Glomerular endothelial cell (primary cell): ENCODE measurements around the gene SIAH3. TPM values are rescaled to one million over a fixed set of nuclear protein-coding genes. Genes with fewer than 3 reads are reported as not detected.

Experiments used
- DNase-seq: peaks from one replicate; pipeline ENCODE4 v3.0.0-alpha.2; 2011; ENCODE audit warnings: low read depth, low spot score; ENCODE audit errors: extremely low read depth
- total RNA-seq: library from RNA; depleted of rRNA; stranded (reverse); fragments of >200 nt; gene quantifications from 2 replicates; pipeline ENCODE4 v1.2.3, GENCODE V29; 2015

The SIAH3 gene
- total RNA-seq, 1 donor from 2014 or later: not detected

- no peak for DNase-seq
Observed at GRCh38 chr13:45863709-45864590, 12.4 kb upstream of the SIAH3 start.

- DNase-seq: no peak
Observed at GRCh38 chr13:45861322-45861721, 9.8 kb upstream of the SIAH3 start.

- no peak for DNase-seq
Observed at GRCh38 chr13:45860240-45860639, 8.7 kb upstream of the SIAH3 start.

- DNase-seq: no peak
Observed at GRCh38 chr13:45859705-45860104, 8.2 kb upstream of the SIAH3 start.

DNA sequence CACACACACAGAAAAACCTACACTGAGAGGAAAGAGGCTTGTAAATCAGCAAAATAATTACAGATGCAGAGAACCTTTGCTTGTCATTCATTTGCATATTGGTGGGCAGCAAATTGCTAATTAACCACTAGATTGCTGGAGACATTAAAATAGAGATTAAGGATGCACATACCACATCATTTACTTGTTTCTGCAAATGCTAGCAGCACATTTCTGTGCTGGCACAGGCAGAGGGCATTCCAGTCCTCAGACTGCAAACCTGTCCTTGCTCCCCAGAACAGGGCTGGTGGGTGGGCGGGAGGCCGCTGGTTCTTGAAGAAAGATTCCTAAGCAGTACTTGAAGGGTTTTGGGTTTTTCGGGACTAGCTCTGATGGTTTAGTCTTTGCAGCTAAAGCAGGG lies 941 bp upstream of the SIAH3 start:
- no peak for DNase-seq

GRCh38 chr13:45851956-45852355 lies 403 bp upstream of the SIAH3 start:
- no peak for DNase-seq

GRCh38 chr13:45850027-45850613 lies 1.4 kb downstream of the SIAH3 start:
- no peak for DNase-seq

DNA sequence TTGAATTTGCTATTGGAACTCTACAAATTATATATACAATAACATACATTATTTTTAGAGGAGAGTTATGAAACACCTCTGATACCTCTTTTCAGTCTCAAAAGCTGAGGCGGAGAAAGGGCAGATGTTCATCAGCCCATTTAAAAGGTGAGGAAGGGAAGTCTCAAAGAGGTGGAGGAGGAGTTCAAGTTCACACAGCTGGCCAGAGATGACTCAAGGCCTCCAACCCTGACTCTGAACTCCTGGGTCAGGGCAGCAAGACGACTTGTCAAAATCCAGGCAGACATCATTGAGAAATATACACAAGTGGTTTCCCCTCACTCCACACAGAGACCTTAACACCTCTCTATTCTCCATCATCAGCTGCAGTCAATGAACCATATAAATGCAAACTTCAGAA lies 2.1 kb downstream of the SIAH3 start:
- no peak for DNase-seq

GRCh38 chr13:45847554-45848224 lies 3.9 kb downstream of the SIAH3 start:
- DNase-seq: no peak

- no peak for DNase-seq
Observed at GRCh38 chr13:45846681-45847080, 4.9 kb downstream of the SIAH3 start.

DNA sequence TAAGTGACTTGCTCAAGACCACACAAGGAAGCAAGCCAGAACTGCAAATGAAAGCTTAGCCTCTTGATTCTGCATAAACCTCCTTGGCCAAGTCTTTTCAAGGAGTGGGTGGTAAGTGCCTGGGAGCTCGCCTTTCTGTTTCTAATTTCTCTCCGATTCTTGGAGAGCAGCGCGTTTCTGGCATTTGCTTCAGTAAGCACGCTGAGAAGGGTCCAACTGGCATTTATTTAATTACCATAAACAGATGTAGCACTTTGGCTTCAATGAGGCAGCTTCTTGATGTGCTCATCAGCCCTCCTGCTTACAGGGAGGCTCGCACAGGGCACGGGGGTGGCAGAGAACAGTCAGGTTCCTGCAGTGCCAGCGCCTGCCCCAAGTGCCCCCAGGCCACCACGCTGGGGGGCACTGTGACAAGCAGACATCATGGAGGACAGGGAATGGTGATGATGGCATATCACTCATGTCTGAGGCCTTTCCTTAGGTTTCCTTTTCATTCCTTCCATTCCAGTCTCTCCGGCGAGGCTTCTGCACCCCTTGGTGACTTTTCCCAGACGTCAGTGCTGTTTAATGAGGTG lies 13.3 kb downstream of the SIAH3 start:
- DNase-seq: no peak

DNA sequence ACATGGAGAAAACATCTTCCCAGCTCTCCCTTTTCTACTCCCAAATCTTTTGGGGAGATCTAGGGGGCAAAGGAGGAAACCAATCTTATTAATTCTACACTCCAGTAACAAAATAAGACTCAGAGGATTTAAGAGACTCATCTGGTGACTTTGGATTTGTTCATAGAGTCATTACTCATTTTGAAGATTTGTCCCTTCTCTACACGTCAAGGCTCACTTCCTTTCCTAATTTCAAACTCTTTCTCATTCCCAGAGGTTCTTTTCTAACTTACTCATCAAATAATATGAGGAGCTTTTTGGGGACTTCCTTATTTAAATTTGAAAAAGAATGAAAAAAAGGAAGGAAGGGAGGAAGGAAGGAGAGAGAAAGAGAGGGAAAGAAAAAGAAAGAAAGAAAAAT lies 14.4 kb downstream of the SIAH3 start:
- DNase-seq: no peak

DNA sequence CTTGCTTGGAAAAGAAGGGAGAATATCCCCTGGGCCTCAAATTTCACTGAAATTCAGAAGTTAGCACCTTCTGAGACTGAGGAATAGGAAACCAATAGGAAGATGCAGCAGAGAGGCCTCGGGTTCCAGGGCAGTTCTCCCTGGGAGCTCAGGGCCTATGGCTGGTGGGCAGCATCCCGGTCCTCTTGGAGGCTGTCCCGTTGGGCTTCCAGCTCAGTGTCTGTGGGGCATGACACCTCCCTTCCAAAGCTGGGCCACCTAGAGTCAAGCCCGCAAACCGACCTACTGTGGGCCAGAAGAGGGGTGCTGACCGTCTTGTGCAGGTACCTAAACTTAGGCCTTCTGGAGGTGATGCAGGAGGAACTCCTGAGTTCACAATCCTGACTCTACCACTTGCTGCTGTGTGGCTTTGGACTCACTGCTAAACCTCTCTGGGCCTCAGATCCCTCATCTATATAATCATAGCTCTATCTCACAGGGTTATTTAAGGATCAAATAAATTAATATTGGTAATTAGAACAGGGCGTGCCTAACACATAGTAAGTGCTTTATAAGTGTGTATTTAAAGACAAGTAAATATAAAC lies 17.1 kb downstream of the SIAH3 start:
- DNase-seq: no peak

DNA sequence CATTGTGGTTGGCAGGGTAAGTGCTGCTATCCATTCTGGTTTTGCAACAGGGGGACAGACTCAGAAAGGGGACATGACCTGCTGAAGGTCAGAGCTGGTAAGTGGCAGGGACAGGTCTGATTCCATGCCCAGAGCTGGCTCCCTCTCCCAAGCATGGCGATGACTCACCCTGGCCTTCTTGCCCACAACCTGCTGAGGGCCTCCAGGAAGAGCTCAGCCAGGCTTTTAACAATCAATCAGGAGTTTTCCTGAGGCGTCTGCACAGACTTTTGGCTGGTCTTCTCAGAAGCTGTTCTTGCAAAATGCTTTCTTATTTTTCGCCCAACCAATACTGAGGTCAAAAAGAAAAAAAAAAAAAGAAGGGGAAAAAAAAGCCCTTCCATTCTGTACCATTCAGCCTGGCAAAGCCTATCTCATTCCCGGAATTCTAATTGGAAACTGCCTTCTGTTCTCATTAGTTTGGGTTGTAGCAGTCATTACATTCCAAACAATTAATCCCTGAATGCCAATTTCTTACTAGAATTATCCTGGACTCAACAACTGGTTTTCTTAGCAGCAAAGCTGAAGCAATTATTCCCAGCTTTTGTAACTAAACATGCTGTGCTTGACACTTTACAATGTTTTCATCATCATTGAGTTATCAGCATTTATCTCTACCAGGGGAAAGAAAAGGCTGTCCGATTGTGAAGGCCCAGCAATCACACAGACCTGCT lies 17.7 kb downstream of the SIAH3 start:
- DNase-seq: no peak

- DNase-seq: no peak
Observed at GRCh38 chr13:45833242-45833641, 18.3 kb downstream of the SIAH3 start.

DNA sequence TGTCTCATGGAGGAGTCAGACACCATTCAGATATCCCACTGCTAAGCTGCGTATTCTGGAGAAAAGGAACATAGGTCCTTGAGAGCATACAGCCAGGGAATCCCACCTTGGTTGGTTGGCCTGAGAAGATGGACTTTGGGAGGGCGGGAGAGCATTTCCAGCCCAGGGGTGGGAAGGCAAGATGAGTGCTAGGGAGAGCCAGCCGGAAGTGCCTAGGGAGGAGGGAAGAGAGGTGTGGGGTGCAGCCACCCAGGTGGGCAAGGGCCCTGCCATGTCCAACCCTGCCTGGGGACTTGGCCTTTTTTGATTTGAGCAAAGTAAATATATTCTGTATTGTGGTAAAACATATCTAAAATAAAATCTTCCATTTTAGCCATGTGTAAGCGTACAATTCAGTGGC lies 19.7 kb downstream of the SIAH3 start:
- no peak for DNase-seq

DNA sequence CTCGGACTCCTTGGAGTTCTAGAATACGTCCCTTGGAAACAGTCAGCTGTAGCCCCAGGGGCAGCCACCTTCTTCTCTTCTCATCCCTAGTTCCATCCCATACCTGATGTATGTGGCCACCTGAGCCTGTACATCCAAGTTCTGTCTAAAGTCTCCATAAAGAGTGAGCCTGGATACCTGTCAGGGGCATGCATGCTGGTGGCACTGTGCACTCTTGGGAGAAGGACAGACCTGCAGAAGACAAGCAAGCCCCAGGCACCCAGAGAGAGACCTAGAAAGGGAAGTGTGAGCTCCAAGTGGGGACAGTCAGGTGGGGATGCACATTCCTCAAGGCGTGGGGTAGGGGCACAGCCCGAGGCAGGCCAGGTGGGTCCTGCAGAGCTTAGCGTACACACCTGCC lies 21.4 kb downstream of the SIAH3 start:
- no peak for DNase-seq

DNA sequence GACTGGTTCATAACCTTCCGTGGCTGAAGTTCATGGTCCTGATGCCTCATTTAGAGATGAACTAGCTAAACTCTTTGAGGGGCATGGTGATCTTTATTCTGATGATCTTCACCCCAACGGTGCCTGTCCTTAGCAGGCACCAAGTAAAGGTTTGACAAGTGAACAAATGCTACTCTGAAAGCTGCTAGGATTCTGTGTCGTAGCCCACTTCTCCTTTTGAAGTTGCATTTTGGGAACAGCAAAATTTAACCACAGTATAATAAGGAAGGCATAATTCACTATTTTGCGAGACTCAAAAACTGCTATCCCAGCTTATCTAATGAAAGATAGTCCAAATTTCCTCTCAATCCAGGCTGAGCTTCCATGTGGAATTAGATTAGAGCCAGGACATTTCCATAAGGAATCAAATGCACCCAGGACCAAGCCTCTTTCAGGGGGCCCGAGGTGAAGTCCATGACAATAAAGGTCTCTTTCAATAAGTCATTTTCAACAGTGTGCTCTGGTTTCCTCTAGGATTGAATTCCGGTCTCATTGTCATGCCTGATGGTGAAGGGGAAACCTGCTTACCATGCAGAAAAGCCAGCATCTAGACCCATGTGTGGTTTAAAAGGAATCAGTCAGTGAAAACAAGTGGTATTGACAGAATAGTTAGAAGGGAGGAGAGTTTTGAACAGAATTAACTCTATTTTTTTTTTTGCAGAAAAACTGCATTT lies 23.1 kb downstream of the SIAH3 start:
- no peak for DNase-seq

DNA sequence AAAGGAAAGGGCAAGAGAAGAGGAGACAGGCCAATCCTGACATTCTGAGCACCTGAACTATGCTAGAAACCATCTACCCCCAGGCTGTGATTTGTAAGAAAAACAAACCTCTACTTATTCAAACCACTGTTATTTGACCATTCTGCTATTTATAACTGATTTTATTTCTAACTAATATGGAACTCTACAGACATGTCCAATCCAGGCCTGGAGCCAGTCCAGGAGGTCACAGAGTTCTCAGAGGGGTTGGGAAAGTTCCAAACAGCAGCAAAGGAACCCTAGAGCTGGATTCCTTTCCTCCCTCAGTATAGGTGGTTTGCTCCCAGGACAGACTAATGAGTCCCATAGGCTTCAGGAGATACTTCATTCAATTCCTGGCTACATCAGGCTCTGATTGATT lies 24.2 kb downstream of the SIAH3 start:
- no peak for DNase-seq

- no peak for DNase-seq
Observed at GRCh38 chr13:45826731-45827130, 24.8 kb downstream of the SIAH3 start.
